ENCODE results near the gene WNT9B.

- TF ChIP-seq POLR2A (IDR thresholded peaks at IDR 0.05; ENCODE audit: low read length) (no peak), GATA1 (IDR thresholded peaks at IDR 0.05; ENCODE audit: low read depth, low read length) (no peak)
Measured at GRCh38 chr17:46931596-46931995, 80.2 kb downstream of the WNT9B start.
